HG03103 (cell line): ENCODE measurements around the gene MSRB1.
"Not testable (repeated sequence)": the region's sequence is repeated elsewhere in the genome, so short reads cannot be mapped to it uniquely, and the experiment has no call there.

Experiments
- ATAC-seq: cut with Tn5 transposase; IDR thresholded peaks from one replicate; pipeline ENCODE4 v1.9.1; 2021; ENCODE audit warnings: low read depth; ENCODE audit not compliant: unreplicated experiment

Gene MSRB1

GRCh38 chr16:1962161-1963153 is 19.5 kb upstream of the MSRB1 start:
- not testable (repeated sequence) for ATAC-seq

GRCh38 chr16:1961651-1962067 is 18.7 kb upstream of the MSRB1 start:
- no peak for ATAC-seq

DNA sequence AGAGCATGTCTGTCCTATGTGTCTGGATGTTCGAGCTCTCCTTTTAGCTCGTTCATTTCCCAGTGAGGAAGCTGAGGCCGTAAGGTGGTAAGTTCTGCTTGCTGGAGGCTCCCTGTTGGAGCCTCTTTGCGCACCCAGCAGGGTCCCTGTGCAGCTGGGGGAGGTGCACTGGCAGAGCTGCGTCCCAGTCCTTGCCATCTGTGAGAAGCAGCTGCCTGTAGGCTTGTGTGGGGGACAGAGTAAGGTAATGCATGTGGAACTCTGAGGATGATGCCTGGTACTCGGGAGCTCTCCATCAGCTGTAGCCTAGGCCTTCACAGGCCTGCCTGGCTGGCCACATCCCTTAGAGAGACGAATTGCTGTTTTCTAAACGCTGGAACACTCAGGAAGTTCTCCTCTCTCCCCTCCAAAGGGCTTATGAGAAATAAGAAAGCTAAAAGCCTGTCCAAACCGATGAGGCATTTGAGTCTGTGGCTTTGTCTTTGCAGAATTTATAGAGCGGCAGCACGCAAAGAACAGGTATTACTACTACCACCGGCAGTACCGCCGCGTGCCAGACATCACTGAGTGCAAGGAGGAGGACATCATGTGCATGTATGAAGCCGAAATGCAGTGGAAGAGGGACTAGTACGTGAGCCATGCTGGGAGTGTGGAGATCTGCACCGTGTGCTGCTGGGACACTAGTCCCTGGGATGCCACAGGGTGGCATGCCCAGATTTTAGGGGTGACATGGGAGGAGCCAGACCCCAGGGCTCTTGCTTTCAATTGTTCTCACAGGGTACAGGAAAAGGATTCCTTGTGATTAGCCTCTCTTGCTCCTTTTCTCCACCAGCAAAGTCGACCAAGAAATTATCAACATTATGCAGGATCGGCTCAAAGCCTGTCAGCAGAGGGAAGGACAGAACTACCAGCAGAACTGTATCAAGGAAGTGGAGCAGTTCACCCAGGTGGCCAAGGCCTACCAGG is 17.9 kb upstream of the MSRB1 start:
- no peak for ATAC-seq

GRCh38 chr16:1959269-1960039 is 16.5 kb upstream of the MSRB1 start, which contains the start of gene NDUFB10:
NDUFB10 (plus strand) TSS chr16:1959538; CDS start chr16:1959625, 87 bp downstream.
- ATAC-seq, result peak; percentile 69

DNA sequence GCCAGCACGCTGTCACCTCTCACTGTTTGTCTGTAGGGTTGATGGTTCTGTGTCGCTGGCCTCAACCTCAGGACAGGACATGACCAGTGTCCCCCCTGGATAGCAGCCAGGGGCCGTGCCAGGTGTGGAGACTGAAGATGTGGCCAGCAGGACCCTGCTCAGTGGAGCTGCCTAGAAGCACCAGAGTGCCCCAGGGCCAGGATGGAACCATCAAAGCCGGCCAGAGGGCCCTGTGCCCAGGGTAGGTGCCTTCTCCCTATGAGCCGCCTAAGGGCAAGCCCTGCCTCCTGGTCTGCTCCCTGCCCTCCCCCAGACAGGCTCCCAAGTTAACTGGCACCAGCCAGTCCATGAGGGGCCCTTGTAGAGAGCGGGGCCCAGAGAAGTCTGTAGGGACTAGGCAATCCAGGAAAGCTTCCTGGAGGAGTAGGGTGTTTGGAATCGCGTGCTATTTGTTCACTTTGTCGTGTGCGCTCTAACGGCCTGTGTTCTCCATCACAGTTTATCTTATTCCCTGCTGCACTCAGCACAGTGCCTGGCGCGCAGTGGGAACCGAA is 15.8 kb upstream of the MSRB1 start:
- ATAC-seq, result no peak

- ATAC-seq, result not testable (repeated sequence)
These were observed 15.1 kb upstream of the MSRB1 start for GRCh38 chr16:1958143-1958491.

GRCh38 chr16:1957434-1958142 is 14.6 kb upstream of the MSRB1 start:
- not testable (repeated sequence) for ATAC-seq

- no peak for ATAC-seq
These were observed 10.7 kb upstream of the MSRB1 start for GRCh38 chr16:1953734-1954133.

GRCh38 chr16:1950559-1950958 is 7.6 kb upstream of the MSRB1 start:
- no peak for ATAC-seq

- no peak for ATAC-seq
These were observed 7.0 kb upstream of the MSRB1 start for GRCh38 chr16:1950047-1950446.

GRCh38 chr16:1949507-1949906 is 6.5 kb upstream of the MSRB1 start:
- ATAC-seq, result no peak

DNA sequence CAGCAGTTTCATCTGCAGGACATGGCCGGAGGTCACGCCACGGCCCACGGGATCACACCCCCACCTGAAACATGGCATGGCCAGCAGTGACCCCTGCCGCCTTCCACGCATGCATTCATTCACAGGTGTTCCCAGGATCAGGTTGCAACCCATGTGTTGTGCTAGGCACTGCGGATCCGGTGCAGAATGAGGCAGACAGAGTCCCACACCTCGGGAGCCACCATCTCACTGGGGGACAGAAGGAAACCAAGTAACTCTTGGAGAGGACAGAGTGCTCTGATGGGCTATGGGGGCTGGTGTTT is 4.3 kb upstream of the MSRB1 start:
- no peak for ATAC-seq

DNA sequence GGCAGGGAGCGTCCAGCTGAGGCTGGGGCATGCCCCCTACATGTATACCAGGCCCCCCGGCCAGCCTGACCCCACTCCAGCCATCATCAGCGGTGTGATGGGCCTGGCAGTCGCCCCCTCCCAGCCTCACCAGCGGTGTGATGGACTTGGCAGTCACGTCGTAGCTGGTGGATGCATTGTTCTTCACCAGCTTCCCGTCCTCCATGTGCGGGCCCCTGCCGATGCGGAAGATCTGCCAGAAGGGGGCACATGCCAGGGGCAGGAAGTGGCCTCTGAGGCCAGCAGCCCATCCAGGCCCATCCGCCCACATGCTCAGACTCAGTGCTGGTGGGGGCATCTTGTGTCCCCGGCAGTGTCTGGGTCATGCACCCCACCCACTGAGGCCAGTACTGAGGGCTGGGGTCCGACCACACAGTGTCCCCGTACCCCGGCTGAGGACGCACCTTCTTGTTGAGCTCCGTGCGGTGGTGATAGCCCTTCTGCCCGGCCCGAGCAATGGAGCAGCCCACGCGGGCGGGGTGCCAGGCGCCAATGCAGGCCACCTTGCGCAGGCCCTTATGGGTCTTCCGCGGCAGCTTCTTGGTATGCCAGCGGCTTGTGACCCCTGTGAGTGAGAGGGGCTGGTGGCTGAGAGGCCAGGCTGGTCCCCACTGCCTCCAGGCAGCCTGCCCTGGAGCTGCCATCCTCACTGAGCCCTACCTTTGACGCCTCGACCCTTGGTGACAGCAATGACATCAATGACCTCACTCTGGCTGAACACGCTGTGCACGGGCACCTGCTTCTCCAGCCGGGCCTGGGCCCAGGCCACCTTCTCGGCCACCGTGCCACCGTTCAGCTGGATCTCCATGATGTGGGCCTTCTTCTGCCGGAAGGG is 3.7 kb upstream of the MSRB1 start:
- no peak for ATAC-seq

DNA sequence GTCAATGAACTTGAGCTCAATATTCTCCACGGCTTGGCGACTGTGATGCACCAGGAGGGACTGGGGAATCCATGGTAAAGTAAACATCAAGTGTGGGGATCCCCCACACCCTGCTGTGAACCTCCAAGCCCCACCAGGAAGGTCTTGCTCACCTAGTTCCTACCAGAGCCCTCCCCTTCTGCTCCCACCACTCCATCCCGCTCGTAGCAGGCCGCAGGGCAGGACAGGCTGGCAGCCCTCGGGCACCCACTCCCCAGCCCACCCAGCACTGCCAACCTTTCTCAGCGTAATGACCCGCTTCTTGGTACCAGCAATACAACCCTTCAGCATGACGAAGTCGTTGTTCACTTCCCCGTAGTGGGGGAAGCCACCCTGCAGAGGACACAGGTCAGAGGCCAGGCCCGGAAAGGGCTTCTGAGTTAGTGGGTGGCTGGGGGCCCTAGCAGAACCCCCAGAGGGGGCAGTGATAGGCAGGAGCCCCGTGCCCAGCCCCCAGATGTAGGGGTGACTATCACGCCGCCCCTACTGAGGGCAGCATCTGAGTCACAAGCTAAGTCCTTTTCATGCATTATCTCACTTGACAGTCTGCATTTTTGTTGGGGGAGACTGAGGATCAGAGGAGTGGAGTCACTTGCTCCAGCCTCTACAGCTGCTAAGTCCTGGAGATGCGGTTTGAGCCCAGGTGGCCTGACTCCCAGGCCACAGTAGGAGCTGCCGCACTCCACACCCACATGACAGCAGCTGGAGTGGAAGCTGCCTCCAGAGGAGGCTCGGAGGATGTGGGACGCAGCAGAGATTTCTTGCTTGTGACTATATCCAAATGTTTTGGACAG is 2.8 kb upstream of the MSRB1 start:
- ATAC-seq, result no peak

- no peak for ATAC-seq
These were observed 1.7 kb upstream of the MSRB1 start for GRCh38 chr16:1944612-1945199.

DNA sequence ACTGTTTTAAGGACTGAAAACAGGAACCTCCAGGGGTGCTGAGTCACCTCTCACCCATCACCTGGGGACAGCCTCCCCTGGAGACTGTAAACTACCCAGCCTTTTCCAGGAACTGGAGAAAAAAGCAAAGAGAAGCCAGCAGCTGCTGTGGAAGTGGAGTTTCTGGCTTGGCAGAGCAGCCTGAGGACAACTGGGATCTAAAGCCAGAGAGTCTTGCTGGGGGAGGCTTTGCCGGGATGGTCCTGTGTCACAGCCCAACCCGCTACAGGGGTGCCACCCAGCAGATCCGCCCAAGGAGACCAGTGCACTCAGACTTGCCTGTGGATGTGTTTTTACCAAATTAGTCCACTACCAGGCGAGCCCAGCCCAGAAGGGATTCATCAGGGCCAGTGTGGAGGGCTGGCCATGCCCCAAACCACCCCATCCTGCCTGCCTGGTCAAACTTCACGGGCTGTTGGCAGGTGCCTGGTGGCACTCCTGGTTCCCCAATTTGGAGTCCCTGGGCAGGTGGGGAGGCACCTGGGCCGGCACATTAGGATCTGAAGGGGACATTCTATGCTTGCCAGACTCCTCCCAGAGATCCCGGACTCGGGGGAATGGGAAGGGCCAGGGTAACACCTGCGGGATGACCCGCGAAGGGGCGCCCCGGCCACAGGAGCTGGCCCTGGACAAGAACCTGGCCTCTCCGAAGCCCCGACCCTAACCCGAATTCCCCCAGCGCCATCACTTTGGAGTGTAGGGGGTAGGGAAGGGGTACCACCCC is 771 bp downstream of the MSRB1 start:
- ATAC-seq, result no peak
